HEK293T (cell line): ENCODE results near the gene NARF.
"Not testable (repeated sequence)": the region's sequence is repeated elsewhere in the genome, so short reads cannot be mapped to it uniquely, and the experiment has no call there.

Experiments used
- CTCF ChIA-PET: fragments of 350-600 bp; formaldehyde crosslinking; extraction: SDS; loops from one replicate; lab custom pipeline; 2021; ENCODE audit warnings: antibody characterized with exemption, inconsistent platforms; lab: Yijun Ruan, JAX
- POLR2A ChIA-PET: fragments of 350-600 bp; formaldehyde crosslinking; extraction: SDS; loops from one replicate; lab custom pipeline; 2020; ENCODE audit warnings: antibody characterized with exemption, inconsistent platforms; lab: Yijun Ruan, JAX
- DNase-seq: peaks from one replicate; pipeline ENCODE4 v3.0.0; 2012; ENCODE audit warnings: mixed read lengths; ENCODE audit errors: extremely low spot score
- ARNT ChIP-seq: fragments of 450-650 bp; IDR thresholded peaks from 2 replicates; pipeline ENCODE4 v1.6.1; 2017; ENCODE audit warnings: mild to moderate bottlenecking
- BHLHE40 ChIP-seq: fragments of 450-650 bp; IDR thresholded peaks from 2 replicates; pipeline ENCODE4 v1.6.1; 2016; ENCODE audit warnings: mild to moderate bottlenecking, moderate library complexity, borderline replicate concordance
- CTBP1 ChIP-seq: fragments of 450-650 bp; IDR thresholded peaks from 2 replicates; pipeline ENCODE4 v1.6.1; 2016; ENCODE audit warnings: borderline replicate concordance
- ELF4 ChIP-seq: fragments of 450-650 bp; IDR thresholded peaks from 2 replicates; pipeline ENCODE4 v1.6.1; 2017; ENCODE audit warnings: antibody characterized with exemption
- FOXA1 ChIP-seq: fragments of 450-650 bp; IDR thresholded peaks from 2 replicates; pipeline ENCODE4 v1.6.1; 2016; ENCODE audit warnings: mild to moderate bottlenecking
- FOXK2 ChIP-seq: fragments of 450-650 bp; IDR thresholded peaks from 2 replicates; pipeline ENCODE4 v1.6.1; 2016; ENCODE audit warnings: mild to moderate bottlenecking
- FOXM1 ChIP-seq: fragments of 450-650 bp; IDR thresholded peaks from 2 replicates; pipeline ENCODE4 v1.6.1; 2017; ENCODE audit warnings: mild to moderate bottlenecking, borderline replicate concordance
- HDGF ChIP-seq: fragments of 450-650 bp; IDR thresholded peaks from 2 replicates; pipeline ENCODE4 v1.6.1; 2017; ENCODE audit warnings: antibody characterized with exemption, borderline replicate concordance
- L3MBTL2 ChIP-seq: fragments of 450-650 bp; conservative IDR thresholded peaks from 2 replicates; pipeline ENCODE4 v1.6.1; 2016; ENCODE audit warnings: mild to moderate bottlenecking
- LEF1 ChIP-seq: fragments of 450-650 bp; IDR thresholded peaks from 2 replicates; pipeline ENCODE4 v1.6.1; 2017; ENCODE audit warnings: mild to moderate bottlenecking, borderline replicate concordance
- NFRKB ChIP-seq: fragments of 450-650 bp; IDR thresholded peaks from 2 replicates; pipeline ENCODE4 v1.6.1; 2016; ENCODE audit warnings: mild to moderate bottlenecking, moderate library complexity
- SP1 ChIP-seq: fragments of 450-650 bp; IDR thresholded peaks from 2 replicates; pipeline ENCODE4 v1.6.1; 2017
- SUZ12 ChIP-seq: fragments of 450-650 bp; IDR thresholded peaks from 2 replicates; pipeline ENCODE4 v1.6.1; 2016; ENCODE audit warnings: mild to moderate bottlenecking
- TARDBP ChIP-seq: fragments of 450-650 bp; IDR thresholded peaks from 2 replicates; pipeline ENCODE4 v1.6.1; 2016
- ZNF384 ChIP-seq: fragments of 450-650 bp; IDR thresholded peaks from 2 replicates; pipeline ENCODE4 v1.6.1; 2016
- TF ChIP-seq, protein P1 (sequence below): fragments of 450-650 bp; IDR thresholded peaks from 2 replicates; pipeline ENCODE4 v1.6.1; 2016

NARF gene

GRCh38 chr17:82502207-82502606 is 43.7 kb downstream of the NARF start:
- no peak for DNase-seq
- CTCF ChIA-PET, result no interaction called here
- POLR2A ChIA-PET, result interaction anchor here (2.4 kb wide), 1 partner anchor 17 kb away, joined by 17 read pairs; the partner anchor contains the start of gene FOXK2
- TF ChIP-seq FOXA1, result no peak
- TF ChIP-seq ELF4, result no peak
- TF ChIP-seq NFRKB, result no peak
- TF ChIP-seq SUZ12, result no peak
- TF ChIP-seq HDGF, result no peak
- TF ChIP-seq FOXM1, result no peak
- TF ChIP-seq FOXK2, result no peak

DNA sequence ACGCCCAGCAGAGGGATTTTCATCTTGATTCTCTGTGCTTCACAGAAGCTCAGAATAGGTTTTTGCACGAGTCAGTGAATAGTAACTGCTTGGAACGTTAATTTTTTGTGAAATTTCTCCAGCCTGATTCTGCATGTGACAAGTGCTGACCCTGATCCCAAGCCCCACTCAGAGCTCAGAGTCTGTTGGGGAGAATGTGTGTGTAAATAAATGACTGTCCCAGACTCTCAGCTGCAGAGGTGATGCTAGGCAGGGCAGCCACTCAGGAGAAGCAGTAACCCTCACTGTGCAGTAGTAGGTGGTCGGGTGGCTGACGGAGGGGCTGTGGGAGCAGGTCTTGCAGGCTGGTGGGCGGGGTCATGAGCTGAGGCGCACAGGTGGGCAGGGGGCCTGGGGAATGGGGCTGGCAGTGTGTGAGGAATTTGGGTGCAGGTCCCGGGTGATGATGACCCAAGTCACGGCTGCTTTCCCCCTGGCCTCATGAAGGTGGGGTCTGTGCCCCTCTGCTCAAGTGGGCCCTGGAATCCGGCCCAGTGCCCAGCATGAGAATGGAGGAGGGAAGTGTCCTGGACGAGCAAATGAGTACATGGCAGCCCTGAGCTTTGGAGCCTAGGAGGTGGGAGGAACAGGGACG is 44.7 kb downstream of the NARF start:
- TF ChIP-seq ZNF384 (no peak), HDGF (no peak), FOXM1 (no peak), TARDBP (no peak), ARNT (no peak), ELF4 (no peak)
- CTCF ChIA-PET, result interaction anchor here (1.4 to 1.6 kb wide), 2 partner anchors 9 to 18 kb away, joined by 3 to 6 read pairs; no protein-coding TSS in a partner anchor
- POLR2A ChIA-PET, result interaction anchor here (0.6 to 2.4 kb wide), 3 partner anchors 16 to 89 kb away, joined by 3 to 17 read pairs (median 3); partner anchors contain the start of gene FOXK2
- DNase-seq, result no peak

- TF ChIP-seq CTBP1 (no peak), ZNF384 (no peak), ARNT (no peak), BHLHE40 (no peak), L3MBTL2 (no peak), FOXK2 (no peak), HDGF (no peak), FOXA1 (no peak), LEF1 (no peak)
- ChIA-PET POLR2A (interaction anchor here (0.6 to 2.4 kb wide), 3 partner anchors 16 to 89 kb away, joined by 3 to 17 read pairs (median 3); partner anchors contain the start of gene FOXK2), CTCF (interaction anchor here (1.4 to 1.6 kb wide), 2 partner anchors 9 to 17 kb away, joined by 3 to 6 read pairs; no protein-coding TSS in a partner anchor)
- DNase-seq, result no peak
These were observed 45.3 kb downstream of the NARF start for GRCh38 chr17:82503728-82504308.

GRCh38 chr17:82505296-82505695 is 46.8 kb downstream of the NARF start:
- ChIA-PET CTCF (no interaction called here), POLR2A (interaction anchor here (1.2 to 2.5 kb wide), 2 partner anchors 8 to 16 kb away, joined by 3 to 10 read pairs; no protein-coding TSS in a partner anchor)
- TF ChIP-seq TARDBP (no peak), CTBP1 (no peak), L3MBTL2 (no peak), SP1 (no peak), FOXA1 (no peak), FOXK2 (no peak)
- TF ChIP-seq, protein P1, sequence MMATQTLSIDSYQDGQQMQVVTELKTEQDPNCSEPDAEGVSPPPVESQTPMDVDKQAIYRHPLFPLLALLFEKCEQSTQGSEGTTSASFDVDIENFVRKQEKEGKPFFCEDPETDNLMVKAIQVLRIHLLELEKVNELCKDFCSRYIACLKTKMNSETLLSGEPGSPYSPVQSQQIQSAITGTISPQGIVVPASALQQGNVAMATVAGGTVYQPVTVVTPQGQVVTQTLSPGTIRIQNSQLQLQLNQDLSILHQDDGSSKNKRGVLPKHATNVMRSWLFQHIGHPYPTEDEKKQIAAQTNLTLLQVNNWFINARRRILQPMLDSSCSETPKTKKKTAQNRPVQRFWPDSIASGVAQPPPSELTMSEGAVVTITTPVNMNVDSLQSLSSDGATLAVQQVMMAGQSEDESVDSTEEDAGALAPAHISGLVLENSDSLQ, result no peak
- no peak for DNase-seq

GRCh38 chr17:82506402-82506801 is 47.9 kb downstream of the NARF start:
- CTCF ChIA-PET, DNase-seq: not testable (repeated sequence)
- POLR2A ChIA-PET, result interaction anchor here (0.8 to 2.5 kb wide), 3 partner anchors 9 to 15 kb away, joined by 3 to 10 read pairs (median 4); partner anchors contain the start of gene FOXK2

- CTCF ChIA-PET, result no interaction called here
- no peak for DNase-seq
- TF ChIP-seq SUZ12 (no peak), FOXK2 (no peak), FOXM1 (no peak), SP1 (no peak), HDGF (no peak), CTBP1 (no peak), ARNT (no peak), LEF1 (no peak), ZNF384 (no peak), L3MBTL2 (no peak), ELF4 (no peak)
- TF ChIP-seq, protein P1, result no peak
- POLR2A ChIA-PET, result interaction anchor here (1.2 to 2.5 kb wide), 3 partner anchors 10 to 13 kb away, joined by 4 to 10 read pairs (median 4); partner anchors contain the start of gene FOXK2
These were observed 49.2 kb downstream of the NARF start for GRCh38 chr17:82507631-82508175.

GRCh38 chr17:82511642-82512041 is 53.1 kb downstream of the NARF start:
- DNase-seq, CTCF ChIA-PET: not testable (repeated sequence)
- POLR2A ChIA-PET, result interaction anchor here (1.3 kb wide), 1 partner anchor 8 kb away, joined by 6 read pairs; the partner anchor contains the start of gene FOXK2

GRCh38 chr17:82513864-82514263 is 55.3 kb downstream of the NARF start:
- POLR2A ChIA-PET, result not testable (repeated sequence)

More at GRCh38 chr17:82513864-82514263, 55.3 kb downstream of the NARF start:
- DNase-seq, CTCF ChIA-PET: not testable (repeated sequence)
